Osteoblast (primary cell): ENCODE data around the gene PSMD9. TPM values are rescaled to one million over a fixed set of nuclear protein-coding genes. Genes with fewer than 3 reads are reported as not detected.

Experiments
- DNase-seq: peaks from one replicate; pipeline ENCODE4 v3.0.0; 2011; ENCODE audit warnings: low spot score, mixed read lengths; ENCODE audit not compliant: insufficient read length; ENCODE audit errors: missing footprints
- H2AFZ ChIP-seq: 2 replicates; pipeline ENCODE4 v1.6.0; 2011; ENCODE audit warnings: mild to moderate bottlenecking, low read length
- H3K27ac ChIP-seq: 2 replicates; pipeline ENCODE4 v1.5.1; 2011; ENCODE audit warnings: mild to moderate bottlenecking, low read depth, low read length, moderate library complexity
- H3K27me3 ChIP-seq: 2 replicates; pipeline ENCODE4 v1.6.0; 2012; ENCODE audit warnings: mild to moderate bottlenecking, control low read depth, inconsistent platforms, low read length, moderate library complexity; ENCODE audit not compliant: insufficient read depth
- H3K36me3 ChIP-seq: 2 replicates; pipeline ENCODE4 v1.5.1; 2011; ENCODE audit warnings: mild to moderate bottlenecking, low read length, control low read depth, moderate library complexity; ENCODE audit not compliant: insufficient read depth
- H3K4me1 ChIP-seq: 2 replicates; pipeline ENCODE4 v1.5.1; 2011; ENCODE audit warnings: mild to moderate bottlenecking, low read length, control low read depth, moderate library complexity; ENCODE audit not compliant: insufficient read depth
- H3K4me2 ChIP-seq: 2 replicates; pipeline ENCODE4 v1.6.0; 2011; ENCODE audit warnings: mild to moderate bottlenecking, low read length; ENCODE audit not compliant: insufficient read depth
- H3K4me3 ChIP-seq: fragments of 200-600 bp; sonication (generic); 3 replicates; pipeline ENCODE4 v1.5.1; 2012; ENCODE audit warnings: mild to moderate bottlenecking, low read length, inconsistent platforms; ENCODE audit not compliant: insufficient read depth
- H3K79me2 ChIP-seq: 2 replicates; pipeline ENCODE4 v1.6.0; 2012; ENCODE audit warnings: mild to moderate bottlenecking, low read length, control low read depth, inconsistent platforms; ENCODE audit not compliant: insufficient read depth
- H3K9me3 ChIP-seq: 2 replicates; pipeline ENCODE4 v1.5.1; 2011; ENCODE audit warnings: low read depth, low read length, control low read depth
- H4K20me1 ChIP-seq: 2 replicates; pipeline ENCODE4 v1.6.0; 2012; ENCODE audit warnings: mild to moderate bottlenecking, low read length, control low read depth; ENCODE audit not compliant: insufficient read depth
- total RNA-seq: library from RNA; depleted of rRNA; stranded (reverse); fragments of >200 nt; gene quantifications from 2 replicates; pipeline ENCODE4 v1.2.3, GENCODE V29; 2012
- TF ChIP-seq, protein P1 (sequence below): IDR thresholded peaks from 2 replicates; pipeline ENCODE4 v1.5.1; 2011; ENCODE audit warnings: mild to moderate bottlenecking, low read depth, low read length, moderate library complexity; ENCODE audit errors: extremely low read depth

Gene PSMD9
- total RNA-seq, 1 donor: 29.7 TPM

DNA sequence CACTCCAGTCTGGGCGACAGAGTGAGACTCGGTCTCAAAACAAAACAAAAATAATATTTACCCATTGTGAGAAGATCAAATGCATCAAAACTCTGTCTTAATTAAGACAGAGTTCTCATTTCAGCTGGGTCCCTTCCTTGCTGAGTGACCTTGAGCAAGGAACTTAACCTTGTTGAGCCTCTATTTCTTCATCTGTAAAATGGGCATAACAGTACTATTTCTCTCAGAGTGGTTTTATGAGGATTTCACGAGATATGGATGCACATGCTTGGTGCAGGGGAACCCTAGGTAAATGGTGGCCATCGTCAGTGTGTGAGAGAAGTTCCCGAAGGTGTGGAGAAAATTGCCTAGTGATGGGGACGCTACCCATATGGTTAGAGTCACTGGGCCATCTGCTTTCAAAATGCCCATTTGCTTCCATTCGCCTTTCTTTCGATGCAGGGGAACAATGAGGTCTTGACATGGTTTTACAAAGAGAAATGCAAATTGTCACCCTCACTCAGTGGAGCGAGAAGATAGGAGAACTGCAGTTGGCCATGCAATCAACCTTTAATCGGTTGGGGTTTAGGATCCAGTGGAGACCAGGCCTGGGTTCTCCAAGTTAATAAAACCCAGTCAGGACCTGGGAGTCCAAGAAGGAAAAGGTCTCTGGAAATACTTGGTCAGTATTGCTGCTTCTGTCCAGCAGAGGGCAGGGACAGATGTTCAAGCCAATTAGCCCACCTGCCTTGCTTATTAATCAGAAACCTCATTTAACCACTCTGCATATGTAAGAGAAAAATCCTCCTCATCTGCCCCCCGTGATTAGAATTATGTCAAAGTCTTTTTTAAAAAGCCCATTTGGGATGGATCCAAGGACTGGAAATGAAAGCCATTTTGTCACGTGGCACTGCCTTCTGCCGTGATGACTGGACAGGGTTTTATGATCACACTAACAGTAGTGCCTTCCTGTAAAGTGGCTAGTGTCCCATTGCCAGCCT is 67.0 kb downstream of the PSMD9 start:
- Histone ChIP-seq H3K9me3 (no peaks in the 10 kb centered on the region), H3K4me1 (peaks cover 6% of the 10 kb centered on the region), H3K79me2 (no peaks in the 10 kb centered on the region), H3K4me2 (peak overlapping the region; percentile 10), H3K27me3 (no peaks in the 10 kb centered on the region), H2AFZ (peak overlapping the region; percentile 42), H3K4me3 (peak overlapping the region; percentile 27), H3K36me3 (peaks cover 13% of the 10 kb centered on the region), H4K20me1 (no peaks in the 10 kb centered on the region), H3K27ac (no peak overlapping the region)
- TF ChIP-seq, protein P1, sequence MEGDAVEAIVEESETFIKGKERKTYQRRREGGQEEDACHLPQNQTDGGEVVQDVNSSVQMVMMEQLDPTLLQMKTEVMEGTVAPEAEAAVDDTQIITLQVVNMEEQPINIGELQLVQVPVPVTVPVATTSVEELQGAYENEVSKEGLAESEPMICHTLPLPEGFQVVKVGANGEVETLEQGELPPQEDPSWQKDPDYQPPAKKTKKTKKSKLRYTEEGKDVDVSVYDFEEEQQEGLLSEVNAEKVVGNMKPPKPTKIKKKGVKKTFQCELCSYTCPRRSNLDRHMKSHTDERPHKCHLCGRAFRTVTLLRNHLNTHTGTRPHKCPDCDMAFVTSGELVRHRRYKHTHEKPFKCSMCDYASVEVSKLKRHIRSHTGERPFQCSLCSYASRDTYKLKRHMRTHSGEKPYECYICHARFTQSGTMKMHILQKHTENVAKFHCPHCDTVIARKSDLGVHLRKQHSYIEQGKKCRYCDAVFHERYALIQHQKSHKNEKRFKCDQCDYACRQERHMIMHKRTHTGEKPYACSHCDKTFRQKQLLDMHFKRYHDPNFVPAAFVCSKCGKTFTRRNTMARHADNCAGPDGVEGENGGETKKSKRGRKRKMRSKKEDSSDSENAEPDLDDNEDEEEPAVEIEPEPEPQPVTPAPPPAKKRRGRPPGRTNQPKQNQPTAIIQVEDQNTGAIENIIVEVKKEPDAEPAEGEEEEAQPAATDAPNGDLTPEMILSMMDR: peak; percentile 74
- DNase-seq: no peak

DNA sequence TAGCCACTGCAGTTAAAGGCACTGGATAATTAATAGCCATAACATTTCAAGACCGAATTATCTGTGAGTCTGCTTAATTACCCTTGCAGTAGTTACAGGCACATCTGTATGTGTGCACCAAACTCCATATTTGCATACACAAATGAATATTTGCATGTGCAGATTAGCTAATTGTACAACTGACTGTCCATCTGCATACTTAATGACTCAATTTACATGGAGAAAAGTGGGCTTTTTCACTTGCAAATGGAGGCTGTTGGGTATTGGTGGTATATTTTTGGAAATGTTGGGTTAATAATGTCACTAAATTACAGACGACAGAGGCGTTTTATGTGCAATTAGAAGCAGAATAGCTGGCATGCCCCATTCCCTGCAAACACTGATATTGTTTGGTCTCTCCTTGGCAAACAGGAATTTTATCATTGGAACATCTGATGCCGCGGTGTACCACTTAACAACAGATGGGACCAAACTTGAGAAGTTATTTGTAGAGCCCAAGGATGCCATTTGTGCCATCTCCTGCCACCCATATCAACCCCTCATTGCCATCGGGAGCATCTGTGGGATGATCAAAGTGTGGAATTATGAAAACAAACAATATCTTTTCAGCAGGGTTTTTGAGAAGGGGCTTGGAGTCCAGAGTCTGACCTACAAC is 69.4 kb downstream of the PSMD9 start:
- DNase-seq: no peak
- no peak overlapping the region for H3K27ac ChIP-seq
- H3K4me3 ChIP-seq: no peak overlapping the region
- H4K20me1 ChIP-seq: no peaks in the 10 kb centered on the region
- H3K4me2 ChIP-seq: no peak overlapping the region
- no peaks in the 10 kb centered on the region for H3K27me3 ChIP-seq
- H2AFZ ChIP-seq: no peak overlapping the region
- peaks cover 6% of the 10 kb centered on the region for H3K4me1 ChIP-seq
- H3K36me3 ChIP-seq: peaks cover 23% of the 10 kb centered on the region
- TF ChIP-seq, protein P1: no peak
- no peaks in the 10 kb centered on the region for H3K9me3 ChIP-seq
- no peaks in the 10 kb centered on the region for H3K79me2 ChIP-seq

GRCh38 chr12:121958541-121959240 is 70.1 kb downstream of the PSMD9 start:
- no peak overlapping the region for H3K4me3 ChIP-seq
- H3K4me2 ChIP-seq: peak overlapping the region; percentile 8
- no peak overlapping the region for H3K27ac ChIP-seq
- DNase-seq: no peak
- TF ChIP-seq, protein P1: no peak
- H3K4me1 ChIP-seq: peaks cover 9% of the 10 kb centered on the region
- no peaks in the 10 kb centered on the region for H3K9me3 ChIP-seq
- H3K79me2 ChIP-seq: no peaks in the 10 kb centered on the region
- H2AFZ ChIP-seq: no peak overlapping the region
- H3K36me3 ChIP-seq: peaks cover 18% of the 10 kb centered on the region
- H3K27me3 ChIP-seq: no peaks in the 10 kb centered on the region
- H4K20me1 ChIP-seq: no peaks in the 10 kb centered on the region
